Suppressor macrophage treated with lipopolysaccharide for 1 hour (primary cell): ENCODE results near the gene F10.
"Not testable (repeated sequence)": the region's sequence is repeated elsewhere in the genome, so short reads cannot be mapped to it uniquely, and the experiment has no call there.

Experiments used
- DNase-seq, 3 donors: peaks; one replicate each; pipeline ENCODE4 v3.0.0-alpha.2; 2020 to 2022

The F10 gene

GRCh38 chr13:113122550-113123225 is at the start of gene F10:
TSS of gene F10 (plus strand) at chr13:113122799. CDS start at chr13:113122856, 57 bp downstream.
- no peak for DNase-seq

GRCh38 chr13:113073942-113074341 is 48.7 kb upstream of the F10 start:
- no peak for DNase-seq

- no peak for DNase-seq
Observed at GRCh38 chr13:113074401-113074800, 48.2 kb upstream of the F10 start.

- DNase-seq, result no peak
Observed at GRCh38 chr13:113074876-113075275, 47.7 kb upstream of the F10 start.

GRCh38 chr13:113075711-113076110 is 46.9 kb upstream of the F10 start:
- DNase-seq, result no peak

- no peak for DNase-seq
Observed at GRCh38 chr13:113076681-113077401, 45.8 kb upstream of the F10 start.

- no peak for DNase-seq
Observed at GRCh38 chr13:113077566-113077952, 45.0 kb upstream of the F10 start.

GRCh38 chr13:113077953-113078901 is 44.4 kb upstream of the F10 start:
- no peak for DNase-seq

GRCh38 chr13:113078902-113079780 is 43.5 kb upstream of the F10 start:
- no peak for DNase-seq

- not testable (repeated sequence) for DNase-seq
Observed at GRCh38 chr13:113079781-113080080, 42.9 kb upstream of the F10 start.

GRCh38 chr13:113080361-113080831 is 42.2 kb upstream of the F10 start:
- no peak for DNase-seq

- no peak for DNase-seq
Observed at GRCh38 chr13:113080901-113081521, 41.6 kb upstream of the F10 start.

GRCh38 chr13:113082198-113083021 is 40.2 kb upstream of the F10 start:
- no peak for DNase-seq

- no peak for DNase-seq
Observed at GRCh38 chr13:113083022-113083373, 39.6 kb upstream of the F10 start.

GRCh38 chr13:113083402-113084061 is 39.1 kb upstream of the F10 start:
- no peak for DNase-seq

GRCh38 chr13:113084094-113084942 is 38.3 kb upstream of the F10 start:
- no peak for DNase-seq

GRCh38 chr13:113084943-113085540 is 37.6 kb upstream of the F10 start:
- no peak for DNase-seq

GRCh38 chr13:113086031-113086750 is 36.4 kb upstream of the F10 start:
- no peak for DNase-seq
